ENCODE data around the gene C7orf57. TPM values are rescaled to one million over a fixed set of nuclear protein-coding genes. Genes with fewer than 3 reads are reported as not detected.

Gene C7orf57
- total RNA-seq = 0.07 TPM in 1 of 2 replicates, not detected in the other

DNA sequence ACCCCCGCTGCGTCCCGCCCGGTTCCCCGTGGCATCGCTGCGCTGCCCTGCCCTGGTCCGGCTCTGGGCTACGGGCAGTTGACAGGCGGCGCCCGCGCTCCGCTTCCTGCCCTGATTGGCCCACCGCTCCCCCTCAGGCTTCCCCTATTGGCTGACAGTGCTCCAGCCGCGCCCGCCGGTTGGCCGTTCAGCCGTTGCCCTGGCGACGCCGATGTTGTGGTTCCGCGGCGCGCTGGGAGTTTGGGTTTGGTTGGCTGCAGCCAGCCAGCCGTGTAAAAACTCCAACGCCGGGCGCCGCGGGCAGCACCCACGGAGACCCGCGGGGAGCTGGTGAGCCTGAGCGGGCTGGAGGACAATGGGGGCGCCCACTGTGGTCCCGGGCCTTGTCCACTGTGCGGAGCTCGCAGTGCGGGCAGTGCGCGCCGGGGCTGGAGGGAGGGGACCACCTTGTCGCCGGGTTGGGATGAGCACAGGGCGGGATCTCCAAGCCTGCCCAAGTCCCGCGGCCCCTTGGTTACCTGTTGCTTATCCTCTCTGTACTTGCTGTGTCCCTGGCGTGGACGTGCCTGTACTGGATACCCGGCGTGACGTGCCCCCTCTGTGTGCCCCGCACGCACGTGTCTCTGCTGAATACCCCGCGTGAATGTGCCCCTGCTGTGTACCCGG lies at the start of gene C7orf57:
TSS of gene C7orf57 (plus strand) at position 243 of the 666 bp plus-strand sequence. CDS start 766 bp downstream, outside the sequence.

DNA sequence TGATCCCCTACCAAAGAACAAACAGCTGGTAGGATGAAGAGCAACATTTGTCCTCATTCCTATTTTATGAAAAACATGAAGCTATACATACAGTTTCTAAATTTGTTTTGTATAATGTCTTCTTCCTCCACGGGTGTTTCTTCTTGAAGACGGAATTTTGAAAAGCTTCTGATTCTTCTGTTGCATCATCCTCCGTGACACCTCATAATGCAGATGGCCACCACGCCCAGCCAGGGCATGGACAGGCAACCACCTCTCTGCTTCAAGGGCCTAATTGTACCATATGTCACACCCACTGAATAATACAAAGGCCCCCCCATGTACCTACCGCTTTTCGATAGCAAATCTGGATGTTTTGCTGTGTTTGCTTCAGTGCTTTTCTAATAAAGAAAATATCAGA lies 6.4 kb upstream of the C7orf57 start, which contains the start of gene SUN3:
TSS of gene SUN3 (minus strand) at position 170 of the 400 bp plus-strand sequence. CDS start at position 1, 169 bp downstream.

DNA sequence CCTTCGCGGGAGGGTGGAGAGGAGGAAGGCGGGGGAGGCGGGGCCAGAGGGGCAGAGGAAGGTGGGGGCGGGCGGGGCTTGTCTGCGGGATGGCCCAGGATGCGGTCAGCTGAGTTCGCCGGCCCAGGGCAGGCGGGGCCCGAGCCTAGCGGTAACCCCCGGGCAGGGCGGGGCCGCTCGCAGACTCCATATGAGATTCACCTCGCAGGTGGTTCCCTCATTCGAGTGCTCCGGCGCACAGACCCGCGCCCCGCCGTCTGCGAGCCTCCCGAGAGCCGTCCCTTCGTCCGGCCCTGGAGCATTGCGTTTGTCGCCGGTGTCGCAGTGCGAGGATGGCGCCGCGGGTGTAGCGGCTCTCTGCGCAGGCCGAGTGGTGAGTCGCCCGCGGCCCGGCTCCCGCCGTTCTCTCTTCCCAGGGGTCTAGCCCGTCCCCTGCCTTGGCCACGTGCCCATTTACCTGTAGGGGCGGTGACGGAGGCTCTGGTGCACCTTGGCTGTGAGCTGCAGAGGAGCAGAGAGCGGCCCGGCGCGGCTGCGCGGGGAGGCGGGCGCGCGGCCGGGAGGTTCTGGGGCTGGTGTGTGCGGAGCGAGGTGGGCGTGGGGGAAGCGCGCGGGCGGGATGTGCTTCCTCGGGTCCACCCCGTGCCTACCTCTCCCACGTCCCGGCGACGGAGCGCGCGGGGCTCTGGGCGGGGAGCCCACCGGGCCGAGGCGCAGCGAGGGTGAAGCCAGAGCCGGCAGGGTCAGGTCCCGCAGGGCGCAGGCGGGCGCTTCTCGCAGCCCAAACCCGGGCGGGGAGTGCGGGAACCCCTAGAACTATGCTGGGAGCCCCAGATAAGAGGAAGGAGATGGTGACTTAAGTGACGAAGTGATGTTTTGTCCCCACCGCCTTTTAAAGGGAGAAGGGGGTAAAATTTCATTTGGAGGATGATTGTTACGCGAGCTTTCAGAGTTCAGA lies 54.0 kb downstream of the C7orf57 start, which contains the start of gene UPP1:
TSS of gene UPP1 (plus strand) at position 220 of the 958 bp plus-strand sequence. CDS start 5,519 bp downstream, outside the sequence.

Other genes starting within 250 kb of the C7orf57 start
- 1.6 and 1.7 TPM in 2 replicates for gene PKD1L1, start 87.1 kb upstream of the C7orf57 start, total RNA-seq
- 37.8 and 46.0 TPM in 2 replicates for gene HUS1, start 55.9 kb upstream of the C7orf57 start, total RNA-seq
- gene SUN3, start 6.4 kb upstream of the C7orf57 start, total RNA-seq = not detected in 2 replicates
- 27.4 and 41.6 TPM in 2 replicates for gene UPP1, start 53.7 kb downstream of the C7orf57 start, total RNA-seq
- gene ABCA13, start 135.9 kb downstream of the C7orf57 start, total RNA-seq = under 0.01 and 0.07 TPM in 2 replicates

All from thoracic aorta endothelial cell (primary cell).